H1 (cell line): ENCODE data around the gene CDC26. TPM values are rescaled to one million over a fixed set of nuclear protein-coding genes. Genes with fewer than 3 reads are reported as not detected.

Experiments used
- CTCF ChIA-PET: fragments of 300-600 bp; sonication (Branson Sonifier 250); formaldehyde crosslinking; loops from one replicate; lab custom pipeline; 2021; ENCODE audit not compliant: partially characterized antibody; lab: Charles Lee
- POLR2A ChIA-PET: fragments of 300-600 bp; sonication (Branson Sonifier 250); formaldehyde crosslinking; loops from one replicate; lab custom pipeline; 2021; ENCODE audit warnings: inconsistent platforms; ENCODE audit not compliant: partially characterized antibody; lab: Charles Lee
- DNase-seq, 2 experiments: peaks; one replicate each; pipeline versions ENCODE4 v3.0.0 to v3.0.0-alpha.2; 2010 to 2022; ENCODE audit warnings: low spot score in 2 of 2, low read depth in 1 of 2, mixed read lengths in 1 of 2
- FAIRE-seq: peaks from 2 replicates; lab custom pipeline; 2011; peaks lifted over from hg19 to GRCh38; lab: Jason Lieb, UNC
- H2AFZ ChIP-seq: 2 replicates; pipeline ENCODE4 v1.8.1; 2012; ENCODE audit warnings: low read length, inconsistent platforms
- H2AK5ac ChIP-seq: 2 replicates; pipeline ENCODE4 v1.6.1; 2013; ENCODE audit warnings: low read depth, low read length
- H2BK120ac ChIP-seq: replicated peaks from 2 replicates; pipeline ENCODE3; 2013; ENCODE audit warnings: low read depth, low read length, inconsistent platforms
- H2BK12ac ChIP-seq: 2 replicates; pipeline ENCODE4 v1.6.1; 2013; ENCODE audit warnings: low read depth, low read length
- H2BK15ac ChIP-seq: 2 replicates; pipeline ENCODE4 v1.6.1; 2013; ENCODE audit warnings: low read length
- H2BK20ac ChIP-seq: 2 replicates; pipeline ENCODE4 v1.6.1; 2013; ENCODE audit warnings: low read length
- H2BK5ac ChIP-seq: 2 replicates; pipeline ENCODE4 v1.6.1; 2013; ENCODE audit warnings: low read depth, low read length
- H3K14ac ChIP-seq: 2 replicates; pipeline ENCODE4 v1.6.1; 2013; ENCODE audit warnings: inconsistent platforms; ENCODE audit not compliant: insufficient read length
- H3K18ac ChIP-seq: 2 replicates; pipeline ENCODE4 v1.6.1; 2013; ENCODE audit warnings: low read length; ENCODE audit errors: extremely low read depth
- H3K23ac ChIP-seq: 2 replicates; pipeline ENCODE4 v1.6.1; 2013; ENCODE audit warnings: inconsistent platforms; ENCODE audit not compliant: insufficient read length
- H3K23me2 ChIP-seq: 2 replicates; pipeline ENCODE4 v1.6.1; 2013; ENCODE audit warnings: low read depth, low read length
- H3K27ac ChIP-seq: 2 replicates; pipeline ENCODE4 v1.6.1; 2011; ENCODE audit warnings: low read depth, low read length, inconsistent platforms
- H3K27me3 ChIP-seq, 4 experiments: replicated peaks in 1 of 4; 1 replicate in 1 of 4; 2 replicates in 3 of 4; pipeline versions ENCODE4 v1.6.1 to v1.8.1; 2011 to 2013; ENCODE audit warnings: low read length in 3 of 4, mild to moderate bottlenecking in 3 of 4, inconsistent platforms in 2 of 4, mixed read lengths in 2 of 4, moderate library complexity in 1 of 4; ENCODE audit not compliant: control insufficient read depth in 3 of 4, insufficient read depth in 3 of 4; ENCODE audit errors: extremely low read depth in 1 of 4
- H3K36me3 ChIP-seq, 4 experiments: 2 replicates each; pipeline versions ENCODE4 v1.6.1 to v1.8.1; 2011 to 2013; ENCODE audit warnings: mild to moderate bottlenecking in 4 of 4, low read length in 3 of 4, moderate library complexity in 2 of 4, control low read depth in 1 of 4, inconsistent platforms in 1 of 4; ENCODE audit not compliant: insufficient read depth in 4 of 4, control insufficient read depth in 2 of 4
- H3K4ac ChIP-seq: replicated peaks from 2 replicates; pipeline ENCODE3; 2013; ENCODE audit warnings: low read length, low read depth, mixed read lengths, inconsistent platforms; ENCODE audit not compliant: insufficient read length
- H3K4me1 ChIP-seq, 4 experiments: replicated peaks in 1 of 4; 1 replicate in 1 of 4; 2 replicates in 3 of 4; pipeline versions ENCODE4 v1.6.1 to v1.8.1; 2011 to 2013; ENCODE audit warnings: low read length in 3 of 4, inconsistent platforms in 2 of 4, mixed read lengths in 1 of 4; ENCODE audit not compliant: insufficient read depth in 4 of 4, control insufficient read depth in 3 of 4
- H3K4me2 ChIP-seq, 2 experiments: 2 replicates each; pipeline versions ENCODE4 v1.6.1 to v1.8.1; 2011 to 2013; ENCODE audit warnings: low read depth in 2 of 2, low read length in 2 of 2, control low read depth in 1 of 2, inconsistent platforms in 1 of 2, mild to moderate bottlenecking in 1 of 2; ENCODE audit not compliant: insufficient read depth in 1 of 2
- H3K4me3 ChIP-seq, 4 experiments: fragments of 200-600, 300-600 bp in 1 of 4; sonication (generic), shearing (Covaris generic), sonication (Bioruptor Twin) in 1 of 4; 2 replicates each; pipeline versions ENCODE4 v1.5.1 to v1.8.1; 2011 to 2016; ENCODE audit warnings: low read length in 4 of 4, low read depth in 3 of 4, control low read depth in 2 of 4, inconsistent platforms in 2 of 4, mild to moderate bottlenecking in 2 of 4, mixed read lengths in 1 of 4, moderate library complexity in 1 of 4; ENCODE audit not compliant: insufficient read depth in 2 of 4; ENCODE audit errors: extremely low read depth in 1 of 4
- H3K56ac ChIP-seq: replicated peaks from 2 replicates; pipeline ENCODE3; 2013; ENCODE audit warnings: low read depth, mild to moderate bottlenecking, mixed read lengths, low read length, inconsistent platforms; ENCODE audit not compliant: insufficient read length
- H3K79me1 ChIP-seq: 2 replicates; pipeline ENCODE4 v1.6.1; 2013; ENCODE audit warnings: low read depth, low read length, control low read depth
- H3K79me2 ChIP-seq, 2 experiments: 2 replicates each; pipeline versions ENCODE4 v1.6.1 to v1.8.1; 2012 to 2013; ENCODE audit warnings: low read length in 2 of 2, mild to moderate bottlenecking in 2 of 2, inconsistent platforms in 1 of 2; ENCODE audit not compliant: insufficient read depth in 2 of 2, control insufficient read depth in 1 of 2
- H3K9ac ChIP-seq, 4 experiments: replicated peaks in 1 of 4; 1 replicate in 1 of 4; 2 replicates in 3 of 4; pipeline versions ENCODE4 v1.6.1 to v1.8.1; 2011 to 2013; ENCODE audit warnings: low read depth in 3 of 4, low read length in 3 of 4, control low read depth in 2 of 4, mild to moderate bottlenecking in 2 of 4, moderate library complexity in 2 of 4, inconsistent platforms in 1 of 4; ENCODE audit errors: extremely low read depth in 1 of 4
- H3K9me3 ChIP-seq, 2 experiments: 2 replicates each; pipeline versions ENCODE4 v1.6.1 to v1.8.1; 2012 to 2013; ENCODE audit warnings: mild to moderate bottlenecking in 2 of 2, moderate library complexity in 2 of 2, control low read depth in 1 of 2, inconsistent platforms in 1 of 2, low read depth in 1 of 2, low read length in 1 of 2, mixed read lengths in 1 of 2; ENCODE audit not compliant: insufficient read depth in 2 of 2
- H4K20me1 ChIP-seq, 2 experiments: replicated peaks in 1 of 2; 2 replicates each; pipeline versions ENCODE3 to v1.8.1; 2011 to 2013; ENCODE audit warnings: inconsistent platforms in 2 of 2, low read length in 2 of 2, mild to moderate bottlenecking in 1 of 2; ENCODE audit not compliant: insufficient read depth in 2 of 2, control insufficient read depth in 1 of 2
- H4K5ac ChIP-seq: 2 replicates; pipeline ENCODE4 v1.6.1; 2013; ENCODE audit warnings: low read length, low read depth, mixed read lengths, inconsistent platforms; ENCODE audit not compliant: insufficient read length
- H4K8ac ChIP-seq: 2 replicates; pipeline ENCODE4 v1.8.0; 2013; ENCODE audit warnings: mild to moderate bottlenecking, moderate library complexity, low read length, inconsistent platforms; ENCODE audit not compliant: insufficient read depth; ENCODE audit errors: extremely low read depth
- H4K91ac ChIP-seq: replicated peaks from 2 replicates; pipeline ENCODE3; 2013; ENCODE audit warnings: low read length, mixed read lengths, inconsistent platforms; ENCODE audit not compliant: insufficient read length
- CREB1 ChIP-seq: IDR thresholded peaks from 2 replicates; pipeline ENCODE4 v1.6.1; 2012; ENCODE audit warnings: inconsistent platforms
- HDAC2 ChIP-seq, 2 experiments: fragments of 300-600 bp in 1 of 2; sonication (generic) in 1 of 2; IDR thresholded peaks; 2 replicates each; pipeline ENCODE4 v1.6.1; 2011 to 2012; ENCODE audit warnings: low read depth in 2 of 2, low read length in 2 of 2, mild to moderate bottlenecking in 2 of 2, moderate library complexity in 2 of 2, borderline replicate concordance in 1 of 2, inconsistent platforms in 1 of 2
- KDM4A ChIP-seq: IDR thresholded peaks from one replicate; pipeline ENCODE4 v1.7.1; 2012; ENCODE audit warnings: low read depth, mild to moderate bottlenecking, moderate library complexity, low read length, inconsistent platforms; ENCODE audit not compliant: severe bottlenecking
- POLR2A ChIP-seq, 2 experiments: IDR thresholded peaks; 1 replicate in 1 of 2; 2 replicates in 1 of 2; pipeline ENCODE4 v1.6.1; 2011; ENCODE audit warnings: low read depth in 2 of 2, low read length in 2 of 2, mild to moderate bottlenecking in 2 of 2; ENCODE audit errors: control extremely low read depth in 1 of 2
- SIX5 ChIP-seq: IDR thresholded peaks from 2 replicates; pipeline ENCODE4 v1.6.1; 2011; ENCODE audit warnings: mild to moderate bottlenecking, low read depth, low read length
- SP1 ChIP-seq: IDR thresholded peaks from 2 replicates; pipeline ENCODE4 v1.6.1; 2011; ENCODE audit warnings: low read depth, low read length
- TAF1 ChIP-seq: IDR thresholded peaks from 2 replicates; pipeline ENCODE4 v1.6.1; 2011; ENCODE audit warnings: mild to moderate bottlenecking, low read depth, low read length
- WGBS, 2 experiments: shearing (Covaris generic) in 1 of 2; methylation state at CpG; one replicate each; pipeline versions ENCODE4 v1.1.6 to v1.1.7; 2013 to 2015; ENCODE audit warnings: low lambda C conversion rate in 2 of 2, mixed read lengths in 2 of 2, inconsistent platforms in 1 of 2, low coverage in 1 of 2, missing lambda C conversion rate in 1 of 2; ENCODE audit not compliant: insufficient replicate concordance in 2 of 2, insufficient coverage in 1 of 2, insufficient read length in 1 of 2; ENCODE audit errors: extremely low coverage in 1 of 2, missing lambda C conversion rate in 1 of 2; 5-methylcytosine and 5-hydroxymethylcytosine counted together
- long read RNA-seq, 2 experiments: library from RNA in 1 of 2; library from capped mRNA in 1 of 2; stranded (forward); transcript quantifications; one replicate each; pipeline ENCODE4 v2.0.0, GENCODE V29; 2021; ENCODE audit warnings: inconsistent platforms in 1 of 2
- polyA minus RNA-seq, 3 experiments: library from RNA; depleted of rRNA, polyadenylated mRNA; stranded (reverse); fragments of >200 nt; gene quantifications; 1 replicate in 2 of 3; 2 replicates in 1 of 3; pipeline ENCODE4 v1.2.3, GENCODE V29; 2011
- polyA plus RNA-seq, 7 experiments: library from polyadenylated mRNA; depleted of rRNA in 3 of 7; stranded (reverse) in 5 of 7; unstranded in 2 of 7; fragments of >200 nt in 5 of 7; fragments of 200-250 nt in 2 of 7; gene quantifications; 1 replicate in 5 of 7; 2 replicates in 1 of 7; 4 replicates in 1 of 7; pipeline versions ENCODE4 v1.2.1 to v1.2.3, GENCODE V29; 2011 to 2013; ENCODE audit warnings: missing spikeins in 2 of 7, mixed read lengths in 2 of 7
- total RNA-seq: library from RNA; stranded (reverse); fragmentation: NEBNext Ultra II Directional; extraction: Animal tissue kit (Norgen Biotek cat#: 25700); gene quantifications from 2 replicates; pipeline ENCODE4 v1.2.1, GENCODE V29; 2021

Gene CDC26
- total RNA-seq: 41.9 and 42.8 TPM in 2 replicates
- polyA plus RNA-seq (2011; rRNA removed): 15.3 and 31.5 TPM in 2 replicates
- polyA plus RNA-seq (2011; cell fraction: cytosol; rRNA removed): 46.6 TPM
- 4.8 TPM for polyA plus RNA-seq (2011; cell fraction: nucleus; rRNA removed)
- polyA plus RNA-seq (2012, experiment 1 of 2): 45.9 to 101 TPM (median 54.3 TPM) in 4 replicates
- polyA plus RNA-seq (2012, experiment 2 of 2): 22.3 TPM
- 56.6 TPM for polyA plus RNA-seq (2013, experiment 1 of 2)
- 59.7 TPM for polyA plus RNA-seq (2013, experiment 2 of 2)
- polyA minus RNA-seq (2011; rRNA and poly(A)+ RNA removed): 6.2 and 7.6 TPM in 2 replicates
- polyA minus RNA-seq (2011; cell fraction: cytosol; rRNA and poly(A)+ RNA removed): 6.1 TPM
- 4.2 TPM for polyA minus RNA-seq (2011; cell fraction: nucleus; rRNA and poly(A)+ RNA removed)
- long read RNA-seq, experiment 1, transcript CDC26-201 (4 exons, 872 nt): major isoform, 10 of 19 reads
- long read RNA-seq, experiment 1, partial matches to known transcripts: 8 of 19 reads
- long read RNA-seq, experiment 1, other reads (novel, unspliced or antisense): 1 of 19 reads
- long read RNA-seq, experiment 2, transcript CDC26-201 (4 exons, 872 nt): major isoform, 26 of 41 reads
- long read RNA-seq, experiment 2, partial matches to known transcripts: 1 of 41 reads
- long read RNA-seq, experiment 2, other reads (novel, unspliced or antisense): 14 of 41 reads

GRCh38 chr9:113275157-113276131 lies at the start of gene CDC26, which contains the start of gene PRPF4:
Gene CDC26, minus strand, starts transcription at chr9:113275572. Its CDS starts 3,065 bp downstream, at chr9:113272507.
Gene PRPF4, plus strand, starts transcription at chr9:113275658. Its CDS starts 86 bp downstream, at chr9:113275744.
- peak within 1 kb of the TSS; percentile 67 for H4K5ac ChIP-seq
- H2AFZ ChIP-seq: peak within 1 kb of the TSS; percentile 56
- peak within 1 kb of the TSS; percentile 93 for H3K27ac ChIP-seq
- H4K91ac ChIP-seq: peak within 1 kb of the TSS; percentile 63
- peak within 1 kb of the TSS; percentile 68; the same call in 1 of the 2 replicates for H2BK12ac ChIP-seq
- POLR2A ChIA-PET: interaction anchor here (0.6 to 1.9 kb wide), 18 partner anchors 9 to 327 kb away, joined by 3 to 12 read pairs (median 4); partner anchors contain the start of genes C9orf43, FKBP15, POLE3 and SLC31A1
- 1% methylated on average over 58 of the region's 63 CpGs; no CpG with 5 or more reads in 1 of the 2 experiments for WGBS, 2 experiments
- DNase-seq: peak; percentile 89 to 92
- H3K27me3 ChIP-seq: no peaks in the 10 kb centered on the region
- no peak within 1 kb of the TSS for H2AK5ac ChIP-seq
- no peaks in the 10 kb centered on the region for H4K20me1 ChIP-seq
- H3K4me3 ChIP-seq: peak within 1 kb of the TSS; percentile 68 to 98 (median 90)
- H2BK120ac ChIP-seq: no peak within 1 kb of the TSS
- peaks cover 0 to 18% of the 10 kb centered on the region in 2 experiments; a peak in 3 of 4 replicates for H3K79me2 ChIP-seq
- peak within 1 kb of the TSS; percentile 86 for H2BK5ac ChIP-seq
- no peaks in the 10 kb centered on the region for H3K9me3 ChIP-seq
- peak within 1 kb of the TSS; percentile 95 to 99 (median 98) for H3K9ac ChIP-seq
- peaks cover 6% of the 10 kb centered on the region for H3K23me2 ChIP-seq
- H2BK15ac ChIP-seq: no peak within 1 kb of the TSS
- peaks cover 11 to 48% (median 35%) of the 10 kb centered on the region in 4 experiments for H3K36me3 ChIP-seq
- no peak within 1 kb of the TSS for H2BK20ac ChIP-seq
- peaks cover 0 to 4% (median 0%) of the 10 kb centered on the region in 4 experiments; a peak in 1 of 7 replicates for H3K4me1 ChIP-seq
- H4K8ac ChIP-seq: peak within 1 kb of the TSS; percentile 98
- peak within 1 kb of the TSS; percentile 25; the same call in 1 of the 2 replicates for H3K18ac ChIP-seq
- H3K79me1 ChIP-seq: no peaks in the 10 kb centered on the region; the same call in 1 of the 2 replicates
- H3K56ac ChIP-seq: peak within 1 kb of the TSS; percentile 8
- H3K14ac ChIP-seq: no peak within 1 kb of the TSS
- FAIRE-seq: peak; percentile 65
- H3K4me2 ChIP-seq: peak within 1 kb of the TSS; percentile 61 to 83
- no peak within 1 kb of the TSS for H3K23ac ChIP-seq
- peak within 1 kb of the TSS; percentile 27 for H3K4ac ChIP-seq
- CTCF ChIA-PET: interaction anchor here (0.5 to 5.0 kb wide), 39 partner anchors 9 to 407 kb away, joined by 3 to 35 read pairs (median 4); partner anchors contain the start of genes ALAD, BSPRY, C9orf43 and FKBP15
- TF ChIP-seq CREB1: peak; percentile 97
- peak; percentile 90 for TF ChIP-seq TAF1
- TF ChIP-seq SP1: peak; percentile 16; the same call in 1 of the 2 replicates
- 0 out of 4 replicates have a peak, but pooled peaks of 1 of the 2 experiments have one; percentile 51 for TF ChIP-seq HDAC2 (IDR thresholded peaks at IDR 0.05; ENCODE audit: borderline replicate concordance in 1 of 2, low read depth in 2 of 2, low read length in 2 of 2)
- TF ChIP-seq SIX5: peak; percentile 82
- TF ChIP-seq KDM4A: peak; percentile 53
- peak; percentile 93 to 96 for TF ChIP-seq POLR2A (IDR thresholded peaks at IDR 0.05; ENCODE audit: control extremely low read depth in 1 of 2, low read depth in 2 of 2, low read length in 2 of 2)
